Endodermal cell (in vitro differentiated cells): ENCODE measurements around the gene GLDN. TPM values are rescaled to one million over a fixed set of nuclear protein-coding genes. Genes with fewer than 3 reads are reported as not detected.

Experiments used
- DNase-seq: peaks from one replicate; pipeline ENCODE4 v3.0.0-alpha.2; 2017
- H3K27ac ChIP-seq: 2 replicates; pipeline ENCODE4 v1.5.1; 2013; ENCODE audit warnings: mild to moderate bottlenecking, low read depth, low read length, moderate library complexity
- H3K27me3 ChIP-seq: 2 replicates; pipeline ENCODE4 v1.6.1; 2013; ENCODE audit warnings: mild to moderate bottlenecking, low read length, moderate library complexity; ENCODE audit not compliant: insufficient read depth, control insufficient read depth, poor library complexity, severe bottlenecking
- H3K36me3 ChIP-seq: 2 replicates; pipeline ENCODE4 v1.7.0; 2013; ENCODE audit warnings: mild to moderate bottlenecking, low read length, moderate library complexity; ENCODE audit not compliant: control insufficient read depth, insufficient read depth
- H3K4me1 ChIP-seq: one replicate; pipeline ENCODE4 v1.7.0; 2013; ENCODE audit warnings: low read length; ENCODE audit not compliant: control insufficient read depth, insufficient read depth
- H3K4me3 ChIP-seq: 2 replicates; pipeline ENCODE4 v1.5.1; 2013; ENCODE audit warnings: mild to moderate bottlenecking, low read length, moderate library complexity
- H3K9ac ChIP-seq: 2 replicates; pipeline ENCODE4 v1.6.1; 2013; ENCODE audit warnings: mild to moderate bottlenecking, low read length, moderate library complexity; ENCODE audit not compliant: poor library complexity, severe bottlenecking; ENCODE audit errors: extremely low read depth
- H3K9me3 ChIP-seq: 2 replicates; pipeline ENCODE4 v1.6.1; 2013; ENCODE audit warnings: mild to moderate bottlenecking, low read length, moderate library complexity; ENCODE audit not compliant: control insufficient read depth
- H3K27ac Mint-ChIP-seq: 2 replicates; pipeline ENCODE4 v1.8.0; 2020; ENCODE audit warnings: mixed read lengths
- H3K27me3 Mint-ChIP-seq: 2 replicates; pipeline ENCODE4 v1.8.0; 2021; ENCODE audit warnings: mild to moderate bottlenecking, mixed read lengths; ENCODE audit not compliant: insufficient read depth
- H3K36me3 Mint-ChIP-seq: 2 replicates; pipeline ENCODE4 v1.8.0; 2020; ENCODE audit warnings: low read depth, mixed read lengths
- H3K4me1 Mint-ChIP-seq: 2 replicates; pipeline ENCODE4 v1.8.0; 2020; ENCODE audit warnings: mixed read lengths
- H3K4me3 Mint-ChIP-seq: 2 replicates; pipeline ENCODE4 v1.8.0; 2020; ENCODE audit warnings: mild to moderate bottlenecking, moderate library complexity, mixed read lengths
- H3K9me3 Mint-ChIP-seq: 2 replicates; pipeline ENCODE4 v1.8.0; 2020; ENCODE audit warnings: mild to moderate bottlenecking, mixed read lengths
- WGBS, 2 experiments: methylation state at CpG; one replicate each; pipeline versions ENCODE4 v1.1.5 to v1.1.7; 2013; ENCODE audit warnings: missing lambda C conversion rate in 2 of 2, mixed read lengths in 1 of 2; ENCODE audit not compliant: insufficient coverage in 1 of 2, insufficient read length in 1 of 2; 5-methylcytosine and 5-hydroxymethylcytosine counted together
- total RNA-seq, 2 donors: library from RNA; stranded (reverse); fragmentation: NEBNext Ultra II Directional in 1 of 2; extraction: Animal tissue kit (Norgen Biotek cat#: 25700) in 1 of 2; gene quantifications; 2 replicates in 1 of 2; 3 replicates in 1 of 2; pipeline ENCODE4 v1.2.1, GENCODE V29; 2021
- TF ChIP-seq, protein P1 (sequence below): fragments of 200-600 bp; sonication (generic); conservative IDR thresholded peaks from 2 replicates; pipeline ENCODE4 v1.5.0; 2021; ENCODE audit warnings: antibody characterized with exemption, mild to moderate bottlenecking

The GLDN gene
- total RNA-seq, 2 donors from 2014 or later, result 0.62 to 1.7 TPM

DNA sequence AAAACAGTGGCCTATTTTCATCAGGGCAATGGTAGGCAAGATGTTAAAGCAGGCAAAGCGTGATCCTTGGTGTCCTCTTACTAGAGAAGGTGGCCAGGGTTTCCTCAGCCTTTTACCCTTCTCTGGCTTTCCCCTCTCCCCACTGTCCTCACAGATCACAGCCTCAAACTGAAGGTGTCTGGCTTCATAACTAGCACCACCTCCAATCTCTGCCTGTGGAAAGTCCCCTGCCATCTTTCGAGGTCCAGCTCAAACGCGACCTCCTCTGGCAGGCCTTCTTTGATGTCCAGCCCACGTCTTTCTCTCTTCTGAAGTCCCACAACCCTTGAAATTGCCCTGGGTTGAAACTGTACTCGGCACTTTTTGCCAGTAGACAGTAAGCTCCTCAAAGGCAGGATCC, 39.0 kb upstream of the GLDN start:
- no peak for DNase-seq
- Histone ChIP-seq H3K4me3 (no peak overlapping the region), H3K27ac (no peak overlapping the region), H3K36me3 (no peaks in the 10 kb centered on the region), H3K9me3 (no peaks in the 10 kb centered on the region), H3K27me3 (no peaks in the 10 kb centered on the region), H3K4me1 (no peaks in the 10 kb centered on the region), H3K9ac (no peak overlapping the region)
- Mint-ChIP-seq H3K4me3 (no peak overlapping the region), H3K36me3 (no peaks in the 10 kb centered on the region), H3K9me3 (no peaks in the 10 kb centered on the region), H3K4me1 (peaks cover 7% of the 10 kb centered on the region), H3K27me3 (peaks cover 21% of the 10 kb centered on the region), H3K27ac (no peak overlapping the region)
- TF ChIP-seq, protein P1, sequence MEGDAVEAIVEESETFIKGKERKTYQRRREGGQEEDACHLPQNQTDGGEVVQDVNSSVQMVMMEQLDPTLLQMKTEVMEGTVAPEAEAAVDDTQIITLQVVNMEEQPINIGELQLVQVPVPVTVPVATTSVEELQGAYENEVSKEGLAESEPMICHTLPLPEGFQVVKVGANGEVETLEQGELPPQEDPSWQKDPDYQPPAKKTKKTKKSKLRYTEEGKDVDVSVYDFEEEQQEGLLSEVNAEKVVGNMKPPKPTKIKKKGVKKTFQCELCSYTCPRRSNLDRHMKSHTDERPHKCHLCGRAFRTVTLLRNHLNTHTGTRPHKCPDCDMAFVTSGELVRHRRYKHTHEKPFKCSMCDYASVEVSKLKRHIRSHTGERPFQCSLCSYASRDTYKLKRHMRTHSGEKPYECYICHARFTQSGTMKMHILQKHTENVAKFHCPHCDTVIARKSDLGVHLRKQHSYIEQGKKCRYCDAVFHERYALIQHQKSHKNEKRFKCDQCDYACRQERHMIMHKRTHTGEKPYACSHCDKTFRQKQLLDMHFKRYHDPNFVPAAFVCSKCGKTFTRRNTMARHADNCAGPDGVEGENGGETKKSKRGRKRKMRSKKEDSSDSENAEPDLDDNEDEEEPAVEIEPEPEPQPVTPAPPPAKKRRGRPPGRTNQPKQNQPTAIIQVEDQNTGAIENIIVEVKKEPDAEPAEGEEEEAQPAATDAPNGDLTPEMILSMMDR, result no peak
- 91 to 93% methylated on average over 6 of the region's 6 CpGs for WGBS, 2 experiments

DNA sequence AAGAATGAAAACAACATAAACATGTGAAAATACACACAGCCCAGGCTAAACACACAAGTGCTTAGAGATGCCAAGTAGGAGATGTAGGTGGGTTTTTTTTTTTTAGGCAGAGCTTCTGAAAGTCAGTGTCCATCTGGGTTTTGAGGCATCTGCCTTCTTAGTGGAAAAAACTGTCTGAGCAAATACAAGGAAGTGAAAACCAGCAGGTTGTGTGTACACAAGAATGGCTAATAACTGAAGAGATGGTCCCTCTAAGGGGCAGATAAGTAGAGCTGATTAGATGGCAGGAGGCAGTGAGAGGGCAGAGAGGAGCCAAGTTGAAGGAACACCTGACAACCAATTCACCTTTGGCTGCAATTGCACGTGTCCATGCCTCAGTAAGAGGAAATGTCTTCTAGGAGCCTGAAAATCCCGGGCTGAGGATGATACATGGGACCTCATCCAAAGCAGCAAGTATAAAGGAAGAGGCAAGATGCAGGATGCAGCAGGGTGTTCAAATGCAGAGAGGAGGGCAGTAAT, 37.9 kb upstream of the GLDN start:
- H3K9ac ChIP-seq, result no peak overlapping the region
- Mint-ChIP-seq H3K27ac (no peak overlapping the region), H3K4me3 (no peak overlapping the region), H3K9me3 (no peaks in the 10 kb centered on the region), H3K27me3 (peaks cover 31% of the 10 kb centered on the region), H3K36me3 (no peaks in the 10 kb centered on the region), H3K4me1 (peaks cover 7% of the 10 kb centered on the region)
- TF ChIP-seq, protein P1, result no peak
- H3K27me3 ChIP-seq, result no peaks in the 10 kb centered on the region
- no peaks in the 10 kb centered on the region for H3K4me1 ChIP-seq
- no peak overlapping the region for H3K27ac ChIP-seq
- no peaks in the 10 kb centered on the region for H3K9me3 ChIP-seq
- no peak for DNase-seq
- no peaks in the 10 kb centered on the region for H3K36me3 ChIP-seq
- no peak overlapping the region for H3K4me3 ChIP-seq
- WGBS, 2 experiments, result 83 to 92% methylated on average over 2 of the region's 2 CpGs

DNA sequence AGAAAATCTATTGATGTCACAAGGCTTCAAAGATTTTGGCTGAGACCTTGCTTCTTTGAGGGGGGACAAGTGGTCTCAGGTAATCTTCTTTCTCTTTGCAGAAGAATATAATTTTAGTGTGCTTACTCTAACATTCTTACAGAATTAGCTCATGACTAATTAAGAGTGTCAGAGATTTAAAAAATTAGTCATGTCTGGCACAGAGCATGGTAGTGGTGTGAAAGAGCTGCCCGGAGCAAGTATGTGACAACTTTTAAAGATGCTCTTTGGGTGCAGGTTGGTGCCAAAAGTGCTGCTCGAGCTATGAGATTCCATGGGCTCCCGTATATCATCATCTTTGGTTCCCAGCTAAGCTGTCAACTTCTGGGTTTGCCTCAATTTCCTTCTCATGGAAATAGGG, 34.1 kb upstream of the GLDN start:
- H3K27me3 Mint-ChIP-seq, result peaks cover 34% of the 10 kb centered on the region
- 90 to 92% methylated on average over 3 of the region's 3 CpGs for WGBS, 2 experiments
- no peaks in the 10 kb centered on the region for H3K36me3 Mint-ChIP-seq
- H3K4me3 ChIP-seq, result no peak overlapping the region
- peaks cover 10% of the 10 kb centered on the region for H3K4me1 Mint-ChIP-seq
- no peak overlapping the region for H3K27ac ChIP-seq
- H3K9me3 Mint-ChIP-seq, result no peaks in the 10 kb centered on the region
- H3K27ac Mint-ChIP-seq, result no peak overlapping the region
- no peak overlapping the region for H3K4me3 Mint-ChIP-seq
- TF ChIP-seq, protein P1, result no peak
- H3K9me3 ChIP-seq, result no peaks in the 10 kb centered on the region
- DNase-seq, result no peak
- peaks cover 3% of the 10 kb centered on the region for H3K27me3 ChIP-seq
- H3K36me3 ChIP-seq, result no peaks in the 10 kb centered on the region
- no peak overlapping the region for H3K9ac ChIP-seq
- no peaks in the 10 kb centered on the region for H3K4me1 ChIP-seq
